Measurements from ENCODE around the gene DDX31. TPM values are rescaled to one million over a fixed set of nuclear protein-coding genes. Genes with fewer than 3 reads are reported as not detected.
A peak's percentile ranks its signal among the peaks of the same experiment; 100 is the strongest.

DDX31 gene
- total and polyA plus RNA-seq, 2 experiments from 2014 or later = 7.3 to 13.1 TPM

DNA sequence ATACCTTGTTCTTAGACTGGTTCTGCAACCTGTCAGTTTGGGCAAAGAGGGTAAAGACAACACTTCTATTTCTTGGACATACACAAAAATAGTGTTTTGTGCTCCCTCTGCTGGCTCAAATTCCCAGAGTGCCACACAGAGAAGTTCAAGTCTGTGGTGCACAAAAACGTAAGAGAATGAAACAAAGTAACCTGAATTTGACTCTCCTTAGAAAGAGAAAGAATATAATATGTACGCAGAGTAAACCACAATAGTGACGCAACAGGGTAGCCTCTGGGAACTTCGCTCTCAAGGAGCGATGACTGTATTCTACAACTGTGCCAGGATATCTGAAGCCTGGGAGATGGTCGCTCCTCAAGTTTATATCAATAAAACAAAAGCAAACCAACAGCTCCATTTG lies 18.5 kb downstream of the DDX31 start:
- no peaks in the 10 kb centered on the region for H3K79me2 ChIP-seq
- no peaks in the 10 kb centered on the region for H3K4me1 ChIP-seq (ENCODE audit: insufficient read depth)
- H3K9me2 ChIP-seq (replicated peaks; ENCODE audit: insufficient read depth) = no peaks in the 10 kb centered on the region
- peak; percentile 44 for DNase-seq (ENCODE audit: low spot score)
- TF ChIP-seq EZH2phosphoT487 (IDR thresholded peaks at IDR 0.05; ENCODE audit: low read depth, severe bottlenecking, unreplicated experiment) = no peak
- TF ChIP-seq, protein P1, sequence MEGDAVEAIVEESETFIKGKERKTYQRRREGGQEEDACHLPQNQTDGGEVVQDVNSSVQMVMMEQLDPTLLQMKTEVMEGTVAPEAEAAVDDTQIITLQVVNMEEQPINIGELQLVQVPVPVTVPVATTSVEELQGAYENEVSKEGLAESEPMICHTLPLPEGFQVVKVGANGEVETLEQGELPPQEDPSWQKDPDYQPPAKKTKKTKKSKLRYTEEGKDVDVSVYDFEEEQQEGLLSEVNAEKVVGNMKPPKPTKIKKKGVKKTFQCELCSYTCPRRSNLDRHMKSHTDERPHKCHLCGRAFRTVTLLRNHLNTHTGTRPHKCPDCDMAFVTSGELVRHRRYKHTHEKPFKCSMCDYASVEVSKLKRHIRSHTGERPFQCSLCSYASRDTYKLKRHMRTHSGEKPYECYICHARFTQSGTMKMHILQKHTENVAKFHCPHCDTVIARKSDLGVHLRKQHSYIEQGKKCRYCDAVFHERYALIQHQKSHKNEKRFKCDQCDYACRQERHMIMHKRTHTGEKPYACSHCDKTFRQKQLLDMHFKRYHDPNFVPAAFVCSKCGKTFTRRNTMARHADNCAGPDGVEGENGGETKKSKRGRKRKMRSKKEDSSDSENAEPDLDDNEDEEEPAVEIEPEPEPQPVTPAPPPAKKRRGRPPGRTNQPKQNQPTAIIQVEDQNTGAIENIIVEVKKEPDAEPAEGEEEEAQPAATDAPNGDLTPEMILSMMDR (IDR thresholded peaks at IDR 0.05; ENCODE audit: poor library complexity) = peak; percentile 54
- H3K36me3 ChIP-seq (replicated peaks; ENCODE audit: insufficient read depth, low read depth) = no peaks in the 10 kb centered on the region
- H3K4me3 ChIP-seq = no peak overlapping the region
- no peak overlapping the region for H2AFZ ChIP-seq
- H3K27ac ChIP-seq = no peak overlapping the region
- H3K27me3 ChIP-seq = no peaks in the 10 kb centered on the region
- no peak overlapping the region for H3K4me2 ChIP-seq
- no peaks in the 10 kb centered on the region for H4K20me1 ChIP-seq (ENCODE audit: insufficient read depth, poor library complexity, severe bottlenecking)
- H3K9me3 ChIP-seq (ENCODE audit: low read depth) = no peaks in the 10 kb centered on the region
- WGBS (ENCODE audit: low lambda C conversion rate, missing lambda C conversion rate) = 75% methylated on average over 6 of the region's 6 CpGs

GRCh38 chr9:132648685-132649084 lies 21.1 kb downstream of the DDX31 start:
- TF ChIP-seq EZH2phosphoT487 (IDR thresholded peaks at IDR 0.05; ENCODE audit: low read depth, severe bottlenecking, unreplicated experiment) (no peak), EZH2 (IDR thresholded peaks at IDR 0.05; ENCODE audit: borderline replicate concordance) (no peak)
- TF ChIP-seq, protein P1 (IDR thresholded peaks at IDR 0.05; ENCODE audit: poor library complexity) = no peak
- 87% methylated on average over 3 of the region's 3 CpGs for WGBS (ENCODE audit: low lambda C conversion rate, missing lambda C conversion rate)
- Histone ChIP-seq H3K79me2 (no peaks in the 10 kb centered on the region), H3K4me3 (no peak overlapping the region), H4K20me1 (ENCODE audit: insufficient read depth, poor library complexity, severe bottlenecking) (no peaks in the 10 kb centered on the region), H3K27ac (peak overlapping the region; percentile 70), H3K27me3 (no peaks in the 10 kb centered on the region), H3K9me2 (replicated peaks; ENCODE audit: insufficient read depth) (no peaks in the 10 kb centered on the region), H2AFZ (no peak overlapping the region), H3K4me2 (no peak overlapping the region), H3K9me3 (ENCODE audit: low read depth) (no peaks in the 10 kb centered on the region), H3K36me3 (replicated peaks; ENCODE audit: insufficient read depth, low read depth) (no peaks in the 10 kb centered on the region), H3K4me1 (ENCODE audit: insufficient read depth) (no peaks in the 10 kb centered on the region)
- DNase-seq (ENCODE audit: low spot score) = no peak

- WGBS (ENCODE audit: low lambda C conversion rate, missing lambda C conversion rate) = 57% methylated on average over 7 of the region's 7 CpGs
- no peak for DNase-seq (ENCODE audit: low spot score)
- H3K27ac ChIP-seq = peak overlapping the region; percentile 70
These were observed 21.5 kb downstream of the DDX31 start for GRCh38 chr9:132648283-132648682.

More at GRCh38 chr9:132648283-132648682, 21.5 kb downstream of the DDX31 start:
- Histone ChIP-seq H4K20me1 (ENCODE audit: insufficient read depth, poor library complexity, severe bottlenecking) (no peaks in the 10 kb centered on the region), H3K4me3 (no peak overlapping the region), H3K79me2 (no peaks in the 10 kb centered on the region), H3K36me3 (replicated peaks; ENCODE audit: insufficient read depth, low read depth) (no peaks in the 10 kb centered on the region), H3K9me3 (ENCODE audit: low read depth) (no peaks in the 10 kb centered on the region), H2AFZ (no peak overlapping the region), H3K4me1 (ENCODE audit: insufficient read depth) (no peaks in the 10 kb centered on the region), H3K4me2 (no peak overlapping the region), H3K9me2 (replicated peaks; ENCODE audit: insufficient read depth) (no peaks in the 10 kb centered on the region), H3K27me3 (no peaks in the 10 kb centered on the region)
- no peak for TF ChIP-seq EZH2 (IDR thresholded peaks at IDR 0.05; ENCODE audit: borderline replicate concordance)
- no peak for TF ChIP-seq EZH2phosphoT487 (IDR thresholded peaks at IDR 0.05; ENCODE audit: low read depth, severe bottlenecking, unreplicated experiment)
- TF ChIP-seq, protein P1 (IDR thresholded peaks at IDR 0.05; ENCODE audit: poor library complexity) = no peak

Measured in hepatocyte (in vitro differentiated cells).